ENCODE measurements around the gene PIP5K1B.

GRCh38 chr9:68738358-68738757 lies 33.3 kb downstream of the PIP5K1B start:
- TF ChIP-seq ZNF671 (CRISPR knock-in tag; IDR thresholded peaks at IDR 0.05) (no peak), CTCF (IDR thresholded peaks at IDR 0.05) (no peak), ARID4B (CRISPR knock-in tag; IDR thresholded peaks at IDR 0.05; ENCODE audit: borderline replicate concordance) (no peak), USF2 (CRISPR knock-in tag; IDR thresholded peaks at IDR 0.05) (no peak), TP53 (CRISPR knock-in tag; IDR thresholded peaks at IDR 0.05) (no peak), ESRRA (CRISPR knock-in tag; IDR thresholded peaks at IDR 0.05; ENCODE audit: borderline replicate concordance) (no peak), E2F4 (CRISPR knock-in tag; IDR thresholded peaks at IDR 0.05; ENCODE audit: borderline replicate concordance, low read depth) (no peak), ZBTB21 (CRISPR knock-in tag; IDR thresholded peaks at IDR 0.05; ENCODE audit: borderline replicate concordance) (no peak), ATF6 (CRISPR knock-in tag; IDR thresholded peaks at IDR 0.05) (no peak), PREB (CRISPR knock-in tag; IDR thresholded peaks at IDR 0.05; ENCODE audit: borderline replicate concordance) (no peak), NR1H2 (CRISPR knock-in tag; IDR thresholded peaks at IDR 0.05) (no peak), ZNF281 (CRISPR knock-in tag; IDR thresholded peaks at IDR 0.05) (no peak), MAX (CRISPR knock-in tag; IDR thresholded peaks at IDR 0.05) (no peak)

All from WTC11 (cell line).